Activated T-cell treated with anti-CD3 and anti-CD28 coated beads for 48 hours (primary cell): ENCODE data around the gene SHOC1.
"Not testable (repeated sequence)": the region's sequence is repeated elsewhere in the genome, so short reads cannot be mapped to it uniquely, and the experiment has no call there.

Source experiments
- DNase-seq: peaks from one replicate; pipeline ENCODE4 v3.0.0-alpha.2; 2020; ENCODE audit warnings: low read depth

SHOC1 gene

DNA sequence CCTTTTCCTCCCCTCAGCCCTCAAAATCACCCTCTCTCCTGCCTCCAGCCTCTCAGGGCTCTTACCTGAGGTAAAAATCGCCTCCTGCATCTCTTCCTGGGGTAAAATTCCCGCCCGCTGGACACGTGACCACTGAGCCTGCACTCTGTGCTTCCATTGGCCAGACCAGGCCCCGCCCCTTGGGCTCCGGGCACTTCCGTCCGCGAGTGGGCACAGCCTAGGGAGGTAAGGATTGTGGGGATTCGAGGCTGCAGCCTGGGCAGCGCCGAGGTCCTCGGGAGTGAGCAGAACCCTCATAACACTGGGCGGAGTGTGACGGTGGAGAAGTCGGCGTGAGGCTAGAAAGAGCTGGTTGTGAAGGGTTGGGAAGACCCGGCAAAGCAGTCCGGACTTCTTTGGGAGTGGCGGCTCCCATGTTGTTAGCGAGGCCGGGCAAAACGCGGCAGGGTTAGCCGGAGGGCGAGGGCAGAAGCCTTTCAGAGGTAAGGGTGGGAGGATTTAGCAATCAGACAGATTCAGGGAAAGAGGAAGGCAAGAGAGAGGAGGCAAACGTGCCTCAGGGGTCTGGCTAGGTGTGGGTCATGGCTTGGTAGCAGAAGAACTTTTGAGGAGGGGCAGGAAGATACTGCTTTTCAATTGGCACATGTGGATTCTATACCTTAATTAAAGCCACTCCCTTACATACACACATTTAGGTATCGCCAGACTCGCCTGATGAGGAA is at the start of gene SHOC1:
SHOC1 (minus strand) TSS at position 103 of the 722 bp plus-strand sequence. CDS start 3,519 bp downstream, outside the sequence.
- no peak for DNase-seq

DNA sequence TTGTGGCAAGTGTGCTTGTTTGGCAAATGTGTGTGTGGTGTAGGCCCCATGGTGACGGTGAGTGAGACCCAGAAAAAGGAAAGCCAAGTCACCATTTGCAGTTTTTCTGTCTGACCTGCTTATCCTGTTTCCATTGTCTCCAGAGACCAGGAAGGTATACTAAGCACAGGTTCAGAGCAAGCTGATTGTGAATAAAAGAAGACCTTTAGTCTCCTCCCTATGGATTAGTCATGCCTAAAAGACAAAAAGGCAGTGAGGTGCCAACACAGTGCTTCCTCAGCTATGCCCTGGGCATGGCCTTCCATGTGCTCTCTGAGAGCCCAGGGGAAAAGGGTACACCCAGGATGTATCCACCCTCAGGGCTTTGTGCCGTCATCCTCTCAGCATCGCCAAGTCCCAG is 49.2 kb upstream of the SHOC1 start:
- DNase-seq, result no peak

DNA sequence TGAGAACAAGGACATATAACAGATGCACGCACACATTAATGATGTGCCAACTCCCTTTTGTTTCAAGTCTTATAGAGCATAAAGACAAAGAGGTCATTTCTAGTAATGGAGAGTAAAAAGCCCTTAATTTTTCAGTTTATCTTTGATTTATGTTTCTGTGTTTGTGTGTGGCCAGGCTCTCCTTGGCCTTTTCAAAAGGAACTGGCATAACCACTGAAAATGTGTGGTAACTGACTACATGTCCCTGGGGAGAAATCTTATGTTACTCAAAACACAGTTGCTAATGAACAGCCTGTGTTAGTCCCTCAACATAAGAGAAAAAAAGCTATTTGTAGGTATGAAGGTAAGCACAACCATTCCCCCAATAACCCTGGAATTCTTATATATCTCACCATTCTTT is 47.6 kb upstream of the SHOC1 start:
- no peak for DNase-seq

DNA sequence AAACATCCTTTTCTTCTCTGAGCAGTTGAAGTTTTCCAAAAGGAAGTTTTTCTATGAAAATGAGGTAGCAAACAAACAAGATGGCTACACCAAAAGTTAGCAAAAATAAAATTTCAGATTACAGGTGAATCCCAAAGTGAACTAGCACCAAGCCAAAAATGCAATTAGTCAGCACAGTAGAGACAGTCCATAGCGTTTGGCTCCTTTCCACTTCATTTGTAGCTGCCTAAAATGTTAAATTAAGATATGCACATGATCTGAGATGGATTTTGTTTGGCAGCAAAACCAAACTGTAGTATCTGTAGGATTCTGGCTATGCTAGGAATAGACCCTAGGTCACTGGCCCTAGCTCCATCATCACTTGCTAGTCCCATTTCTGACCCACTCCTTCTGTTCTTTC is 45.7 kb upstream of the SHOC1 start:
- no peak for DNase-seq

DNA sequence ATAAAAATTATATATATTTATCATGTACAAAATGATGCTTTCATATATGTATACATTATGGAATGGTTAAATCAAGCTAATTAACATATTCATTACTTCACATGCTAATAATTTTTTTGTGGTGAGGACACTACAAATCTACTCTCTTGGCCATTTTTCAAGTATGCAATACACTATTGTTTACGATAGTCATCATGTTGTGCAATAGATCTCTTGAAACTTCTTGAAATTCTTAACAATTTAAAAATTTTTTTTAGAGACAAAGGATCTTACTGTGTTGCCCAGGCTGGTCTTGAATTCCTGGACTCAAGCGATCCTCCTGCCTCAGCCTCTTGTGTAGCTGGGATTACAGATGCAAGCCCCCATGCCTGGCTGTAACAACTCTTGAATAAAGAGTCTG is 45.2 kb upstream of the SHOC1 start:
- DNase-seq, result no peak

DNA sequence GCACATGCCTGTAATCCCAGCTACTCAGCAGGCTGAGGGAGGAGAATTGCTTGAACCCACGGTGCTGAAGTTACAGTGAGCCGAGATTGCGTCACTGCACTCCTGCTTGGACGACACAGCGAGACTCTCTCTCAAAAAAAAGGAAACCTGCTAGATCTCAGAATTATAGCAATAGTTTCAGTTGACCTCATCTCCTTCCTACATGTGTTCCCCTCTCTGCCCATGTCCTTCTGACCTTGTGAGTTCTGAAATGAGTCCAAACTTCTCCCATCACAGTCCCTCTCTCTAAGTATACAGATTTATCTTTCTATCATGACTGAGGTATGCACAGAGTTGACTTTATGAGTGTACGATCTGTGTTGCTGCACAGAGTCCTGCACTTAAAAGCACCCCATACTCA is 44.6 kb upstream of the SHOC1 start:
- DNase-seq, result no peak

DNA sequence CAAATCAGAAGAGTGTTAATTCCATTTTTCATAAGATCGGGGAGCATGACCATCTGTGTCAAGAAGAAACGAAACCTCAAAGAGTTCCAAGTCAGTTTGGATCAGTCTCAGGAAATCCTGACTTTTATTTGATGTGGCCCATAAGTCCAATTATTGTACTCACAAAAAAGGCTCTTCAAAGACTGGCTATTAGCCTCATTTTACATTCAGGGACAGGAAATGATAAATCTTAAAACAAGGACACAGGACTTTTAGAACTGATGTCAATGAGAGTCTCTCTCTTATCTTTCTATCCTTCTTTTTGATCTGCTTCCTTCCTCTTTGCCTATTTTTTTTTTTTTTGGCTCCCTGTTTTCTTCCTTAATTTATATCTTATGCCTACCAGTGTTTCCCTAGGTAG is 43.7 kb upstream of the SHOC1 start:
- DNase-seq, result no peak

DNA sequence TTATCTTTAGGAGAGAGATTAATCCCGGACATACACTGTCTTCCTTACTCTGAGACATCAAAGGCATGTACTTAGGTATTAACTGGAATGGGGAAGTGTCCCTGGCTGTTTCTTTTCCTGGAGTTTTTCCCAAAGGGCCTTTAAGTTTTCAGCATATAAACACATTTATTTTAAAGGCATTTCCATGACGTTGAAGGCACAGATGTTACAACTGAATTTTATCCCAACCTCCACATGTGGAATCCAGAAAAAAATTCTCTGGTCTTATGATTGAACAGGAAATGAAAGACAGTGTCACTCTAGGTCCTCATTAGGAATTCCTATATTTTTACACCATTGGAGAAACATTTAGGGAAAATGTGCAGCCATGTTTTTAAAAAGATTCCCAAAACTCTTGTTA is 41.6 kb upstream of the SHOC1 start:
- no peak for DNase-seq

DNA sequence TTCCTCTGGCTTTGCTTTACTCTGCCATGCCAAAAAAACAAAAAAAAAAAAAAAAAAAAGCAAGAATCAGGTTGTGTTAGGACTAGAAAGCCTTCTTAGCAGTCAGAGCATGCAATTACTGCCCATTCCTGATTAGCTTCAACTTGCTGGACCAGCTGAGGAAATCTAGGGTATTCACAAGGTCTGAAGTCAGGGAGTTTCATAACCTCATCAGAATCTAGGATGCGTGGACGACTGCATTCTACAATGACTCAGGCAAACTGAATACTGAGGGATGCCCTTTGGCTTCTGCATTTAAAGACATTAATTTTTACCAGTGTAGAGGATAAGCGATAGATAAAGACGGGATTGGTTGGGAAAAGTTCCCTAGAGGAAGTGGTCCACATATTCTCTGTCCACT is 39.2 kb upstream of the SHOC1 start:
- DNase-seq, result no peak

DNA sequence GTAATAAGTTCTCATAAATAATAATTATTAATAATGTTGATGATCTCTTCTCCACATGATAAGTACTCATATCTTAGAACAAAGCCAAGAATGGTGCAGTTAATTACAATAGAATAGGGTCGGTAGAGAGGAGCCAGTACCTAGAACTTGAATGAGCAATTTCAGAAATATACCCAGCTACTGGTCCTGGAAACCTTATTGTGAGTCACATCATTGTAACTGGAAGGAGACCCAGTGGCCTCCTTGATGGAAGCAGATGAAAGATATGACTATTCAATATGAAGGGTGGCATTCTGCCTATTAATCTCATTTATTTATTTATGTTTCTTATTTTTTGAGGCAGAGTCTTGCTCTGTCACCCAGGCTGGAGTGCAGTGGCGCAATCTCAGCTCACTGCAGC is 37.7 kb upstream of the SHOC1 start:
- DNase-seq, result no peak

DNA sequence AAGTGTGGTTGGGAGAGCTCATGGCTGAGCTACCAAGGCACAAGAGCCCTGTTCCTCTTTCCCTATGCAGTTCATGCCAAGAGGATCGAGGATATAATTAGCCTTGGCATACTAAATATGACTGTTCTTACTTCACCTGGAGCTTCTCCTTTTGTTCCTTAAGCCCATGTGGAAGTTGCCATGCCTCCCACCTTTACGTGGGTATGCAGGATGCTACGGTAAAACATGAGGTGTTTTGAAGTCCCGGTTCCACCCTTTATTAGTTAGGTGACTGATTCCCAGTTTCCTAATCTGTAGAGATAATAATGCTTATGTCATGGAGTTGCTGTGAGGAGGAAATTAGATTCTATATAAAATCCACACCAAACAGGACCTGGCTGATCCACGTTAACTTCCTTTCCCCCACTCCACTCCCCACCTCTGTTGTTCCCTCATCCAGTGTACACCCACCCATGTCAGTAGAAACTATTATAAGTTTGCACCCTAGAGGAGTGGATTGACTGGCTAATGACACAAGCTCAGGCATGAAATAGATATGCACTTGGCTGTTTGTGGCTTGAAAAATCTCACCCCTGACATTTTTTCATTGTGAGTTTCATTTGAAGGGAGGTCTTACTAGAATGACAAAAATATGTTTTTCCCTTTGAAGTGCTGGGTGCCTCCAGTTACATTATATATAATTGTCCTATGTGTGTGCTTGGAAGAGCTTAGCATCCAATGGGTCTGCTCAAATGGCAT is 36.8 kb upstream of the SHOC1 start:
- no peak for DNase-seq

DNA sequence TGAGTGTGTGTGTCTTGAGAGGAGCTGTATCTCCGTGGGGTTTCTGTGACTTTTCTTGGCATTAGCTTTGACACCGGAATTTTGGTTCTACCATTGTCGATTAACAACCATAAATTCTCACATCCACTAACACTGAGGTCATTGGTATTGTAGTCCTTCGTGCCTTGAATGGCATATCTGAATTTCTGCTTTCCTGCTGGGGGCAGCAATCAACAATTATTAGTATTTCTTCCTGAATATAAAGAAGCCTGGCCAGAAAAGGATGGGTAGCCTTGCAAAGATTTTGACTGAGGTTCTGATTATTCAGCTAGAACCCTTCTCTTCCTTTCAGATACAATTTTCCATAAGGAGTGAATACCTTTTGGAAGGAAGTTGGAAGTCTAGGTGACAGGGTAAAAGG is 33.5 kb upstream of the SHOC1 start:
- DNase-seq, result no peak

DNA sequence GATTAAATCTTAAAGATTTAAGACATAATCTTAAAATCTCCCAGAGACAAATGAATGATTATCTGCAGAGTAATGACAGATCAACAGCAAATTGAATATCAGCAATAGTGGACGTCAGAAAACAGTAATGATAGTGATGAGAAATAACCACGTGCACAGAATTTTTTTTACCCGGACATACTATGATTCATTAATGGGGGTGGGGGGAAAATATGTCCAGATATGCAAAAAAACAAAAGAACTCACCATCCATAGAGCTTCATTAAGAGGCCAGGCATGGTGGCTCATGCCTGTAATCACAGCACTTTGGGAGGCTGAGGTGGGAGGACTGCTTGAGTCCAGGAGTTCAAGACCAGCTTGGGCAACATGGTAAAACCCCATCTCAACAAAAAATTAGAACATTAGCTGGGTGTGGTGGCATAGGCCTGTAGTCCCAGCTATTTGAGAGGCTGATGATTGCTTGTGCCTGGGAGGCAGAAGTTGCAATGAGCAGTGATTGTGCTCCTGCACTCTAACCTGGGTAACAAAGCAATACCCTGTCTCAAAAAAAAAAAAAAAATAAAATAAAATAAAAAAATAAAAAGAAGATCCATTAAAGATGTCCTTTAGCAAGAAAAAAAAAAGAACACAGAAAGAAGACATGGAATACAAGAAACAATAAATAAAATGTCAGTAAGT is 30.9 kb upstream of the SHOC1 start:
- no peak for DNase-seq

DNA sequence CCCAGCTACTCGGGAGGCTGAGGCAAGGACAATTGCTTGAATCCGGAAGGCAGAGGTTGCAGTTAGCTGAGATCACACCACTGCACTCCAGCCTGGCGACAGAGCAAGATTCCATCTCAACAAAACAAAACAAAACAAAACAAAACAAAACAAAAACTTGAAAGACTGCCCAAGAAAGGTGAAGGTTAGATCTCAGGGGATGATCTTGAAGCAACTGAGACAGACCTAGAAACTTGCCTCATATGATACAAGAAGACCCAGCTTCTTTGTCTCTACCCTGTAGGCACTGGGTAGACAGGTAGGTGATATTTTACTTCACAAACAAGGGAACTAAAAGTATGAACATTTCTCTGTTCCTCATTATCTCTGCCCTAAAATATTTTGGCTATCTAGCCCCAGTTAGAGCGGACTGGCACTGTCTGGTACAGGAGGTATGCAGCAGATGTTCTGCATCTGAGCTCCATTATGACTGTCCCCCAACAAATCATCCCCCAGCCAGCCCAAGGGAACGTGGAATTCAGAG is 26.3 kb upstream of the SHOC1 start:
- DNase-seq, result no peak

DNA sequence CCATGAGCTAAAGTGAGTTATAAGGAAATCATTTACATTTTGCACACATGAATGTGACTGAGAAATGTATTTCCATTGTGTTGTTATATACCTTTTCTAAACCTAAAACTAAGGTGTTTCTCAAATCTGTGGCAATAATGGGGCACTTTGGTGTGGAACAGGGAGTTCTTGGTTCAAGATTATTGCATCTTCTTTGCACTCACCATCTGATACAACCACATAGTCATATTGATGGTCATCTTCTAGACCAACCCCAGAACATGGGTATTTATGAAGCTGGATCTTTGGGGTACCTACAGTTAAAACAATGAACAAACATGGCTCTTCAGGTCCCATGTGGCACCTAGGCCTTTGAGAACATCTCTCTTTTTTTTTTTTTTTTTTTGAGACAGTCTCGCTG is 24.6 kb upstream of the SHOC1 start:
- DNase-seq, result no peak

DNA sequence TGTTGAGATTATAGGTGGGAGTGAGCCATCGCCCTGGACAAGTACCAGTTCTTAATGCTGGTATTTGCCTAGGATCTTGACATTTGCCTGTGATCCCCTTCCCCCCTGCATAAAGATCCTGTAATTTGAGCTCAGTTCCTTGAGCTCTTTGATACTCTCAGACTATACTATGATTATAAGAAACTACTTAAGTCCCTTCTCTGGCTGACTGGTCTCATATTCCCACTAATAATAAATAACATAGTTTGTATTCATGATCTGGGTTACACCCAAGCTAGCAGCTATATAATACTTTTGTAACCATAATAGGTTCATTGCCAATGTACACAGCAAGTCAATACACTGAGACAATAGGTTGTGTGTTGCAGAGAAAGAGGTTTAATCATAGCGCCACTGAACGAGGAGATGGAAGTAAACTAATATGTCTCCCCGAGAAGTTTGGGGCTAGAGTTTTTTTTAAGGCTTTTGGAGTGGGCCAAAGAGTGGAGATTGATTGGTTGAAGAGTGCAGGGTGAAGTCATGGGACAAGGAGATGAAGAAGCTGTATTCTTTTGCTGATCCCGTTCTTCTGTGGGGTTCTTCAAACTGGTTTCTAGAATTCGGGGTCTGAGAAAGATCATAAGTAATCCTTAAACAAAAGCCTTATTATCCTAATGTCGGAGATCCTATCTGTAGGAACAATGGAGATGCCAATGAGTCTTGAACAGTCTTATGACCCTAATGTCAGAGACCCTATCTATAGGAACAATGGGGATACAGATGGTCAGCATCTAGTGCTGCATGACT is 20.7 kb upstream of the SHOC1 start:
- no peak for DNase-seq

DNA sequence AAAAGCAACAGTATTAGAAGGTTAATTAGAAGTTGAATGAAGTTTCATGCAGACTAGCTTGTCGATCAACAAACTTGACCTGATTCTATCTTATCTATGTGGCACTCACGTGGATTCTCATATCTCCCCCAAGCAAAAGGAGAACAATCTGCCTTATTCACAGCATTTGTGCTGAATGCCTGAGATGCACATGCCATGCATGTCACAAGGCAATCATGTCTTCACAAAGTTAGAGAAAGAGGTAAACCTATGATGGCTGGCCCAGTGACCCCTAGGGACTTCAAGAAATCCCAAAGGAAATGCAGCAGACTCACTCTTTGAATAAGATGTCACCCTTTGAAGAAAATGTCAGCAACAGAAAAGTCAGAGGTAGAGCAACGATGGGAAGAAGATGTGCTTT is 17.6 kb upstream of the SHOC1 start:
- DNase-seq, result no peak

DNA sequence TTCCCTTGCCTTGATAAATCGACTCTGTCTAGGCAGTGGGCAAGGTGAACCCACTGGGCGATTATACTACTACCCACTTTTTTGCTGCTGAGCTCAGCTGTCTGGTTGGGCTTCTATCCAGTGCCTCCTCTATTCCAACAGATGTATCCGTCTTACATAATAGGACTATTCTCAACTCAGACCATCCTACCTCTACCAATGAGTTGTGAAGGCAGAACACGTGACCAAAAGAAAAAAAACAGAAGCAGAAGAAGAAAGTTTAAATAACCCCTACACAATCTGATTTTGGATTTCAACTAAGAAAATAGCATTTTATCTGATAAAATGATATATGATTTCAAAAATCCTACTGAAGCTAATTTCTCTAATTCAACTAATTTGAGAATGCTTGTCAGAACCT is 16.2 kb upstream of the SHOC1 start:
- DNase-seq, result no peak

DNA sequence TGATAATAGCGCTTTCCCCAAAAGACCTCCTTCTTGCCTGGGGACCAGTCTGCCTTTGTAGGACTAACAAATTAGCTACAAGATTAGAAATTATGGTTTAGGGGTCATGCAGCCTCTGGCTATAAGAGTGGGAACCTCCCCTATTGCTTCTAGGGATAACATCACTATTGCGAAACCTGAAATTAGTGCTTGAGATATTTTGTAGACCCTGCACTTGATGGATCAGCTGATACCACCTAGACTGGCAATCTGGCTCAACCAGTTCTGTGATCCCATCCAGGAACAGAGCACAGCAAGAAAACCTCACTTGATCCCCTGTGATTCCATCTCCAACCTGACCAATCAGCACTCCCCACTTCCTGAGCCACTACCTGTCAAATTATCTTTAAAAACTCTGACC is 15.7 kb upstream of the SHOC1 start:
- DNase-seq, result not testable (repeated sequence)

DNA sequence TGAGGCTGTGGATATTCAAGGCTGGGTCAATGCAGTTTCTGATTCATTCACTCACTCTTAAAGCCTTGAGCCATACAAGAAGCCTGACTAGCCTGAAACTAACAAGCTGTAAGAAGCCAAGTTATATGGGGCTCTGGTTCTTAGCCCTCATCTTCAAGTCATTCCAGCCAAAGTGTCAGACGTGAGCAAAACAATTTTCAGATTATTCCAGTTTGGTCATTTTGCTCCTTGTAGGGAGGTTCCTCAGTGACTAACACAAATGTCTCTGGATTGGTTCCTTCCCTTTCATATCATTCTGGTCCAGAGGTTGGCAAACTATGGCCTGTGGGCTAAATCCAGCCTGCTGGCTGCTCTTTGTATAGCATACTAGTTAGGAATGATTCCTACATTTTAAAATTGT is 12.5 kb upstream of the SHOC1 start:
- DNase-seq, result no peak

DNA sequence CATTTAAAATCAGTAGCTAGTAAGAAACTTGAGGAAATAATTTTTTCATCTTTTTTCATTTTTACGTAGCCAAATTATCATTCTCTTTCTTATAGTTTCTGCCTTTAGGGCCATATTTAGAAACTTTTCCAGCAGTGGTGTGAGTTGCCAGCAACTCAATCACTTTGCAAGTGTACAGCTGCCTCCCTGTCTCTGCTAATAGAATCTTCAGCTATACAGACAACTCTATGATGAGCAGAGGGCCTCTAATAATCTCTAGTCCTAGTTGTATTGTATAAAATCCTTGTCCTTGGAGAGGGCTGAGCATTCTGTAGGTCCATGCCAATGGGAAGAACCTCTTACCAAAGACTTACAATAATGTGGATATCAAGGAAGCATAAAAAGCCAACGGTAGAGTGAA is 11.5 kb upstream of the SHOC1 start:
- no peak for DNase-seq

DNA sequence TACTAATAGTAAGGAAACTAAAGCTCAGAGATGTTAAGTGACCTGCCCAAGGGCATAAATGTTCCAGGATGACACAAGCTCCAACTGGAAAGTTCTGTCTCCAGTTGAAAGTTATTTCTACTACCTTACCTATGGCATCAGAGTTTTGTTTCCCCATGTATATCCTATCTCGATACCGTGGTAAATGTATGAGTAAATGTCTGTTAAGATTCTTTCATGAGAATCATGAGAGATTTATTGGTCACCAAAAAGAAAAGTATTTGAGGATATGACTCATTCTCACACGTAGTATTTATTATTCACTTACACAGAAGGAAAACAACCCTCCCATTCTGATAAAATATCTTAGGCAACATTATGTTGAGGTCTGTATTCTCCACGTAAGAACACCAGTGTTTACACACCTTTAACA is 11.1 kb upstream of the SHOC1 start:
- no peak for DNase-seq
